Stimulated activated CD8-positive, alpha-beta memory T cell treated with anti-CD3 and anti-CD28 coated beads, Interleukin-7, amount 100 ng/mL, for 1 hour (primary cell): Measurements from ENCODE around the gene PCP2.
"Not testable (repeated sequence)": the region's sequence is repeated elsewhere in the genome, so short reads cannot be mapped to it uniquely, and the experiment has no call there.

ENCODE experiments used
- DNase-seq, 2 donors: peaks; one replicate each; pipeline ENCODE4 v3.0.0-alpha.2; 2020; ENCODE audit warnings: low read depth in 2 of 2

PCP2 gene

GRCh38 chr19:7661744-7662538, 28.4 kb upstream of the PCP2 start:
- DNase-seq: no peak

- DNase-seq: no peak
Measured at GRCh38 chr19:7658219-7658686, 24.7 kb upstream of the PCP2 start.

DNA sequence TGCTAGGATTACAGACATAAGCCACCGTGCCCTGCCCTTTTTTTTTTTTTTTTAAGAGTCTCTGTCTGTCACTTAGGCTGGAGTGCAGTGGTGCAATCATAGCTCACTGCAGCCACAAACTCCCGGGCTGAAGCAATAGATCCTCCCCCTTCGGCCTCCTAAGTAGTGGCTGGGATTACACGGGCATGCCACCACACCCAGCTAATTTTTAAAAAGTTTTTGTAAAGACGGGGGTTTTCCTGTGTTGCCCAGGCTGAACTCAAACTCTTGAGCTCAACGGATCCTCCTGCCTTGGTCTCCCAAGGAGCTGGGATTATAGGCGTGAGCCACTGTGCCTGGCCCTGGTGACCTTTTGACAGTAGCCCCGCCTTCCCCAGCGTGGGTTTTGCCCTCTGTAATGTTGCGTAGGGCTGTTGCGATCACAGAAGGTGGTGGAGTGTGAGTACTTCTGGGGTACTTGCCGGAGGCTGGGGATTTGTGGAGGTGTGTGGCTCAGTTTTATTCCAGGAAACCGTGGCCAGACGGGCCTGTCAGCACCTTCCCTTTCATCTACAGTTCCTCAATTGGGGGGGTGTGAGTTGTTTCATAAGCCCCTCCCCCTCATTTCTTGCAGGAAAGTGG, 23.7 kb upstream of the PCP2 start:
- DNase-seq: no peak

- DNase-seq: no peak
Measured at GRCh38 chr19:7655581-7655980, 22.1 kb upstream of the PCP2 start.

GRCh38 chr19:7654401-7654800, 20.9 kb upstream of the PCP2 start:
- DNase-seq: no peak

- DNase-seq: peak; percentile 69 to 81
Measured at GRCh38 chr19:7652061-7652641, 18.6 kb upstream of the PCP2 start.

DNA sequence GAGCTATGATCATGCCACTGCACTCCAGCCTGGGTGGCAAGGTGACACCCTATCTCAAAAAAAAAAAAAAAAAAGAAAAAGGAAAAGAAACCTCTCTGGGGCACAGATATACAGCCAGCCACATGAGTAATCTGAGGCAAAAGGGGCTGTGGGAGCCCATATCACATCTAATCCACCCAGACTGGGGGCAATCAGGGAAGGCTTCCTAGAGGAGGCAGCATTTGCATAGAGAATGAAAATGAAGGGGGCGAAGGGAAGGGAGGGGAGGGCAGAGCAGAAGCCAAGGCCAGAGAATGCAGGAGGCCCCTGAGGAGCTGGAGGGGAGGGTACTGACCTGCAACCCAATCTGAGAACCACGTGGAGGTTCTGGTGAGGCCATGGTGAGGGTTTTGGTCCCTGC, 16.6 kb upstream of the PCP2 start:
- no peak for DNase-seq

- no peak for DNase-seq
Measured at GRCh38 chr19:7648265-7649014, 14.9 kb upstream of the PCP2 start.

DNA sequence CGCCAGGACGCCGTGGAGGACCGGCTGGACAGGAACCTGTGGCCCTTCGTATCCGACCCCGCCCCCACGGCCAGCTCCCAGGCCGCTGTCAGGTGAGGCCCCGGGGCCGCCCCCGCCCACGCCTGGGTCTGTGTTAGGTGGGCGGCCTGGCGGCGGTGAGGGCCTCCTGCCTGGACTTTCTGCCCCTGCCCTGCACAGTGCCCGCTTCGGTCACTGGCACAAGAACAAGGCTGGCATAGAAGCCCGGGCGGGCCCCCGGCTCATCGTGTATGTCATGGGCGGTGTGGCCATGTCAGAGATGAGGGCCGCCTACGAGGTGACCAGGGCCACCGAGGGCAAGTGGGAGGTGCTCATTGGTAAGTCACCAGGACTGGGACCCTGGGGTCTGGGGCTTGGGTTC, 13.6 kb upstream of the PCP2 start:
- DNase-seq: no peak

- no peak for DNase-seq
Measured at GRCh38 chr19:7646426-7646700, 12.8 kb upstream of the PCP2 start.

DNA sequence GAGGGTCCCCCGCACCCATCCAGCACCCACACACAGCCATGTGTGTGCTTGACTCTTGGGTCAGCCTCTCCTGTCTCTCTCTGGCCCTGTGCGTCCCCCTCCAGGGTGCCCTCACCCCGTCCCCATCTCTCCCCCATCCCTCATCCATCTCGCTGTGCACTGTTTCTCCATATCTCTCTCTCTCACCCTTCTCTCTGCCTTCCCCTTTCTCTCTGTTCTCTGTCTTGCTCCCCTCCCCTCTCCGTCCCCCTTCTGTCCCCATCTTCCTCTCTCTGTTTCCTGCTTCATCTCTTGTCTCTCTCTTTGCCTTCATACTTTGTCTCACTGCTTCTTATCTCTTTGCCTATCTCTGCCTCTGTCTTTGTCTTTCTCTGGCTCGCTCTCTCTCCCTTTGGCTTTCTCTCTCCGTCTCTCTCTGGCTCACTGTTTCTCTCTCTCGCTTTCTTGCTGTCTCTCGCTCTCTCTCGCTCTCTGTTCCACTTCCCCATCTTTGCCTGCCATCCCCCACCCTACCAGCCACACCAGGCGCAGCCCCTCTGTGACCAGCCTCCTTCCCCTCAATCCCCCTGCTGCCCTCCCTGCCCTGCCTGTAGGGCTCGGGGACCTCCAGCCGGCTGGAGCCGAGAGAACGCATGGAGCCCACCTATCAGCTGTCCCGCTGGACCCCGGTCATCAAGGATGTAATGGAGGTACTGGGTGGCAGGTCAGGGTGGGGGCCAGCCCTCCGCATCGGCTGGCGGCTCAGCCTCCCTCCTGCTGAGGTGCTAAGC, 12.3 kb upstream of the PCP2 start:
- no peak for DNase-seq

- DNase-seq: no peak
Measured at GRCh38 chr19:7645163-7645562, 11.6 kb upstream of the PCP2 start.

- no peak for DNase-seq
Measured at GRCh38 chr19:7644550-7644877, 11.0 kb upstream of the PCP2 start.

DNA sequence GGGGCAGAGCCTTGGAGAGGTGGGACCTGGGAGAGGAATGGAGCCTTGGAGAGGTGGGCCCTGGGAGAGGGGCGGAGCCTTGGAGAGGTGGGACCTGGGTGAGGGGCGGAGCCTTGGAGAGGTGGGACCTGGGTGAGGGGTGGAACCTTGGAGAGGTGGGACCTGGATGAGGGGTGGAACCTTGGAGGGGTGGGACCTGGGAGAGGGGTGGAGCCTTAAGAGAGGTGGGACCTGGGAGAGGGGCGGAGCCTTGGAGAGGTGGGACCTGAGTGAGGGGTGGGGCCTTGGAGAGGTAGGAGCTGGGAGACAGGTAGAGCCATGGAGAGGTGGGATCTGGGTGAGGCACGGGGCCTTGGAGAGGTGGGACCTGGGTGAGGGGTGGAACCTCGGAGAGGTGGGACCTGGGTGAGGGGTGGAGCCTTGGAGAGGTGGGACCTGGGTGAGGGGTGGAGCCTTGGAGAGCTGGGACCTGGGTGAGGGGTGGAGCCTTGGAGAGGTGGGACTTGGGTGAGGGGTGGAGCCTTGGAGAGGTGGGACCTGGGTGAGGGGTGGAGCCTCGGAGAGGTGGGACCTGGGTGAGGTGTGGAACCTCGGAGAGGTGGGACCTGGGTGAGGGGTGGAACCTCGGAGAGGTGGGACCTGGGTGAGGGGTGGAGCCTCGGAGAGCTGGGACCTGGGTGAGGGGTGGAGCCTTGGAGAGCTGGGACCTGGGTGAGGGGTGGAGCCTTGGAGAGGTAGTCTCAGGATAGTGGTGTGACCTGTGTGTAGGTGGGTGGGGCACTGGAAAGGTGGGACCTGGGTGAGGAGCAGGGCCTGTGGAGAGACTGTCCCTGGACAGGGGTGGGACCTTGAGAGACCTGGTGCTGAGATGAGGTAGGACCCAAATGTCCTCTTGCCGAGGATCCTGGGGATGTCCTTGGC, 10.4 kb upstream of the PCP2 start:
- not testable (repeated sequence) for DNase-seq

DNA sequence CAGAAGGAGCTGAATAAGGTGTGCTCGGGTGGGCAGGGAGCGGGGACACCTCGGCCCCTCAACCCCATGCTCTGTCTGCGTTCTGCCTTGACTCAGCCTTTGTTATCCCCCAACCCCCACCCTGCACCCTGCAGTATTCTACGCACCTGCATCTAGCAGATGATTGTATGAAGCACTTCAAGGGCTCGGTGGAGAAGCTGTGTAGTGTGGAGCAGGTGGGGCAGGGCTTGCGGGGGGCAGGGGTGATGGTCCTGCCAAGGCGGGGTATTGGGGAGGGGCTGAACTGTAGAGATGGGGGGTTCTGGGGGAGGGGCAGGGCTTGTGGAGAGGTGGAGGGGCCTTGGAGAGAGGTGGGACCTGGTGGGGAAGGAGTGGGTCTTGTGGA, 9.5 kb upstream of the PCP2 start:
- DNase-seq: no peak

GRCh38 chr19:7642295-7643030, 8.9 kb upstream of the PCP2 start:
- no peak for DNase-seq

DNA sequence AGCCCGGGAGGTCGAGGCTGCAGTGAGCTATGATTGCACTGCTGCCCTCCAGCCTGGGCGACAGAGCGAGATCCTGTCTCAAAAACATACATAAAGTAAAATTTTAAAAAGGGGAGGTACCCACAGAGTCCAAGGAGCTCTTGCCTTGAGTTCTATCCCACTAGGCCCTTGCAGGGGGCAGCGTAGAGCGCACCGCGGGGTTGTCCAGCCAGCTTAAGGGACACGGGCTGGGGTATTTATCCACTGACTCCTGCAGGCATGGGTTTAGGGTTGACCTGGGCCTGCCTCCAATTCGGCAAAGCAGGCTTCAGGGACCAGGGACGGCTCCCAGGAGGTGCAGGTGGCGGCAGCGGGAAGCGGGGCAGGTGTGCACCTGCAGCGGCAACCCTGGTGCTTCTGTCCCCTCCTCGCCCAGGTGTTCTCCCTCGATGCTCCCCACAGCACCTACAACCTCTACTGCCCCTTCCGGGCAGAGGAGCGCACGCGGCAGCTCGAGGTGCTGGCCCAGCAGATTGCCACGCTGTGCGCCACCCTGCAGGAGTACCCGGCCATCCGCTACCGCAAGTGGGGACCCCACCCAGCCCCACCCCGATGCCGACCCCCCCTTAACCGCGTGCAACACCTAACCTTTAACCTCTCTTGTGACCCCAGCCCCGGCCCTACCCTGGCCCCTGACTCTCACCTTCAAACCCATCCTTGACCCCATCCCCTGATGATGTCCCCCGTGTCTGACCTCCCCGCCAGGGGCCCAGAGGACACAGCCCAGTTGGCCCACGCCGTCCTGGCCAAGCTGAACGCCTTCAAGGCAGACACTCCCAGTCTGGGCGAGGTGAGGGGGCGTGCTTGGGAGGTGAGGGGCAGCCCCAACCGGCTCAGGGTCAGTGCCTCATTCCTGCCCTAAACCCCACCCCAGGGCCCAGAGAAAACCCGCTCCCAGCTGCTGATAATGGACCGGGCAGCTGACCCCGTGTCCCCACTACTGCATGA, 8.1 kb upstream of the PCP2 start:
- DNase-seq: no peak

DNA sequence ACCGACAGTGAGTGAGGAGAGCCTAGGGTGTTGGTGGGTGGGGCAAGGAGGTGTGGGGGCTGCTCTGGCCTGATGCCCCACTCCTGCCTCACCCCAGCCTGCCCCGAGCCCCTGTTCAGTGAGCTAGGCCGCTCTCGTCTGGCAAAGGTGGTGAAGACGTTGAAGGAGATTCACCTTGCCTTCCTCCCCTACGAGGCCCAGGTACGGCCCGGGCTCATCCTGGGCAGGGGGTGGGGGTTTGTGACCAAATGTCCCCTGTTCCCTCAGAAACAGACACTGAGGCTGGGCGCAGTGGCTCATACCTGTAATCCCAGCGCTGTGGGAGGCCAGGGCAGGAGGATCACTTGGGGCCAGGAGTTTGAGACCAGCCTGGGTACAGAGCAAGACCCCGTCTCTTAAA, 7.3 kb upstream of the PCP2 start:
- no peak for DNase-seq

DNA sequence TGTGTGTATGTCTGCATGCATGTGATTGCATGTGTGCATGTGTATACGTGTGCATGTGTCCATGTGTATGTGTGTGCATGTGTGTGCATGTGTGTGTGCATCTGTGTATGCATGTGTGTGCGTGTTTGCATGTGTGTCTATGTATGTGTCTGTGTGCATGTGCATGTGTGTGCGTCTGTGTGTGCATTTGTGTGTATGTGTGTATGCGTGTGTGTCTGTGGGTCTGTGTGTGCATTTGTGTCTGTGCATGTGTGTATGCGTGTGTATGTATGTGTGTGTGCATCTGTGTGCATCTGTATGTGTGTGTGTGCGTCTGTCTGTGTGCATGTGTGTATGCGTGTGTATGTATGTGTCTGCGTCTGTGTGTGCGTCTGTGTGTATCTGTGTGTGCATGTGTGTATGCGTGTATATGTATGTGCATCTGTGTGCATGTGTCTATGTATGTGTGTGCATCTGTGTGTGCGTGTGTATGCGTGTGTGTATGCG, 6.4 kb upstream of the PCP2 start:
- no peak for DNase-seq
